ENCODE data around the gene PDE2A.

The PDE2A gene

DNA sequence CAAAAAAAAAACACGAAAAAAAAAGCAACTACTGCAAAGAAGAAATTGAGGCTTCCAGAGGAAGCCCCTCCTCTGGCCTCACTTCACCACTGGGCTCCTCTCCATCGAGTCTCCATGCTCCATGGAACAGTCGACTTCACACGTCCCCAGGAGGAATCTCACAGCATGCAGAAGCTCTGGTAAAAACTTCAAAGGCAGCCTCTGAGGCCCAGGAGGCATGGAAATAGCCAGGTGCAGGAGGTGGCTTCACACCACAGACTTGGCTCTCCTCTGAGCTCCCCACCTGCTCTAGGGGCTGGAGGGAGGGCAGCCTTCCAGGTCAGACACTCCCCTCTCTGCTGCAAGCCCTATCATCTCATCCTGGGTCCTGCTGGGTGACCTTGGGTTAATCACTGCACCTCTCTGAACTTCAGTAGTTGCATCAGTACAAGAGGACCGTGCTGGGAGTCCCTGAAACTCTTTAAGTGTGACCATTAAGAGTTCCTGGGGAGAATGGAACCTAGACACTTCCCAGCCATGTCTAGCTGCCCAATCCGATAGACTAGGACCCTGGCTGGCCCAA lies 8.2 kb downstream of the PDE2A start:
- no peak overlapping the region for H3K4me3 ChIP-seq (replicated peaks in 1 of 2; ENCODE audit: low read depth in 2 of 2, low read length in 2 of 2)
- DNase-seq (ENCODE audit: low read depth in 2 of 2) = no peak
- TF ChIP-seq, protein P1, sequence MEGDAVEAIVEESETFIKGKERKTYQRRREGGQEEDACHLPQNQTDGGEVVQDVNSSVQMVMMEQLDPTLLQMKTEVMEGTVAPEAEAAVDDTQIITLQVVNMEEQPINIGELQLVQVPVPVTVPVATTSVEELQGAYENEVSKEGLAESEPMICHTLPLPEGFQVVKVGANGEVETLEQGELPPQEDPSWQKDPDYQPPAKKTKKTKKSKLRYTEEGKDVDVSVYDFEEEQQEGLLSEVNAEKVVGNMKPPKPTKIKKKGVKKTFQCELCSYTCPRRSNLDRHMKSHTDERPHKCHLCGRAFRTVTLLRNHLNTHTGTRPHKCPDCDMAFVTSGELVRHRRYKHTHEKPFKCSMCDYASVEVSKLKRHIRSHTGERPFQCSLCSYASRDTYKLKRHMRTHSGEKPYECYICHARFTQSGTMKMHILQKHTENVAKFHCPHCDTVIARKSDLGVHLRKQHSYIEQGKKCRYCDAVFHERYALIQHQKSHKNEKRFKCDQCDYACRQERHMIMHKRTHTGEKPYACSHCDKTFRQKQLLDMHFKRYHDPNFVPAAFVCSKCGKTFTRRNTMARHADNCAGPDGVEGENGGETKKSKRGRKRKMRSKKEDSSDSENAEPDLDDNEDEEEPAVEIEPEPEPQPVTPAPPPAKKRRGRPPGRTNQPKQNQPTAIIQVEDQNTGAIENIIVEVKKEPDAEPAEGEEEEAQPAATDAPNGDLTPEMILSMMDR (IDR thresholded peaks at IDR 0.05; ENCODE audit: low read depth, low read length) = no peak

DNA sequence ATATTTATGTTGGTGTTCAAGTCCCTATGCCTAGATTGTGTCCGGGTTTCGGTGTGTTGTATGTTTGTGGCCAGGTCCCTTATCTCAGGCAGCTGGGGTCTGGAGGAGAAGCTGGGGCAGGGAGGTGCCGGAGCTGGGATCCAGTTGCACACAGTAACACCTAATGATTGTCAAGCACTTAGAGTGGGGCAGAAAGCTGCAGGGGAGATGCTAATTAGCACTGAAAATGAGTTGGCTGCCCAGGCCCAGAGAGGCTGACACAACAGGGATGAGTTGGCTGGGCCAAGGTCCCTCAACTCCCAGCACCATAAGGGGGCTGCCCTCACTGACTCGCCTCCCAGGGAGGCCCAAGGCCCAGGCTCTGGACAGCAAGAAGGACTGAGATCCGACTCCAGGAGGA lies 12.2 kb downstream of the PDE2A start:
- TF ChIP-seq, protein P1 (IDR thresholded peaks at IDR 0.05; ENCODE audit: low read depth, low read length) = no peak
- DNase-seq (ENCODE audit: low read depth in 2 of 2) = no peak
- H3K4me3 ChIP-seq (replicated peaks in 1 of 2; ENCODE audit: low read depth in 2 of 2, low read length in 2 of 2) = no peak overlapping the region

DNA sequence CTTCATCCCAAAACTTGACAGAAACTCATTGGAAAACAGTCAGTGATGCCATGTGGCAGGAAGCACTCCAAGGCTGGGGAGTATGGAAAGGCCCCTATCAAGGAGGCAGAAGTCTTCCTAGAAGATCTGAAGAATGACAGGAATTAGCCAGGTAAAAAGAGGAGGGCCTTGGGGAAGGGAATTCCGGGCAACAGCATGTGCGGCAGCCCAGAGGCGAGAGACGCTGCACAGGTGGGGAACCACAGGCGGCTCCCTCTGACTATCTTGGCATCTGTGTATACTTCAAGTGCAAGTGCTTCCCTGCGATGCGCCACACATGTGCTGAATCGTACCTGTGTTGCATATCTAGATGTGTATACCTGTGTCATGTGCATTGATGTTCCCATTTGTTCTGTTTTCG lies 12.7 kb downstream of the PDE2A start:
- no peak for DNase-seq (ENCODE audit: low read depth in 2 of 2)
- TF ChIP-seq, protein P1 (IDR thresholded peaks at IDR 0.05; ENCODE audit: low read depth, low read length) = no peak
- H3K4me3 ChIP-seq (replicated peaks in 1 of 2; ENCODE audit: low read depth in 2 of 2, low read length in 2 of 2) = no peak overlapping the region

DNA sequence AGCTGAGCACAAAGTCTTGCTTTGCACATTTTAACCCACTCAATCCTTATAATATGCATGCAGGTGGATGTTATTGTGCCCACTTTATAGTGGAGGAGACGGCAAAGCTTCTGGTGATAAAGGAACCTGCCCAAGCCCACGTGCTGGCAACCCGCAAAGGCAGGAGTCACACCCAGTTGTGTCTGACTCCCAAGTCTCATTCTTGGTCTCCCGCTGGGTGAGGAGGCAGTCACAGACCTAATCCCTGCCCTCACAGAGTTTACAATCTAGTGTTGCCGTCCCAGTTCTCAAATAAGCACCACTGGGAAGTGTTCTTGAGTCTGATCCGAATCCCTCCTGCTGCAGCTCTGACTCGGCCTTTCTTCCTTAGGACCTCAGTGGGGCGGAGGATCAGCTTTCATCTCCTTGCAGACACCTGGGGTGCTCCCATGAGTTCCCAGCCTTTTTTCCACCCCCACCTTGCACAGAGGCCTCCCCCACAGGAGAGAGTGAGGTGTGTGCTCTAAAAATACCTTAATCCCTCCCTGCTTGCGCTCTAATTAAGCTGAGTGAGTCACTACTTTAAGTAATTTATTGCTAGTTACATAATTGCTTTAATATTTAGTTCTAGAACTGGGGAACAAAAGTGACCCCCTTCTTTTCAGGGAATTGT lies 15.1 kb downstream of the PDE2A start:
- TF ChIP-seq, protein P1 (IDR thresholded peaks at IDR 0.05; ENCODE audit: low read depth, low read length) = no peak
- DNase-seq (ENCODE audit: low read depth in 2 of 2) = no peak

DNA sequence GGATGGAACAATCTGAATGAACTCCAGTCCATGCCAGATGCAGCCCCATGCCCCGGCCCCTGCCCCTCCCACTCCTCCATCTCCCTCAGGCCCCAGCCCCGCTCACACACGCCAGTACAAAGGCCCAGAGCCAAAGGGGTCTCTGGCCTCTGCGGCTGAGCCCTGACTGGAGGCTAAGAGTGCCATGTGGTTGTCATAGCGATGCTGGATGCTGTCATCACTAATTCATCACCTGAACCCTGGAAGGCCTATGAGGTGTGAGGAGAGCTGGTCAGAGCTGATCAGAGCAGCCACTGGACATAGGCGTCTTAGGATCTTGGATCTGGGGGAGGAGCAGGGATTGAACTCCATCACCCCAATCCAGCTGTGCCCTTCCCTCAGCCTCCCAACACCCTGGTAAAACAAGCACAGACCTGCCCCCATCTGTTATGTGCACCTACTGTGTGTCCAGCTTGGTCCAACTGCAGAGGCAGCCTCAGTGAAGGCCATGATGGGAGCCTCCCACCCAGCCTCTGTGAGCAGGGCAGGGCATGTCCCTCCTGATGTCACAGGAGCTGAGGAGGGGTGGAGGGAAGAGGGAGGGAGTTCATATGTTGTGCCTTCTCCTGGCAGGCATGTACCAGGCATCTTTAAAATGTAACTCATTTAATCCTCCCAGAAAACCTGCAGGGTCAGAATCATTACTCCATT lies 16.7 kb downstream of the PDE2A start:
- H3K4me3 ChIP-seq (replicated peaks in 1 of 2; ENCODE audit: low read depth in 2 of 2, low read length in 2 of 2) = no peak overlapping the region
- TF ChIP-seq, protein P1 (IDR thresholded peaks at IDR 0.05; ENCODE audit: low read depth, low read length) = no peak
- DNase-seq (ENCODE audit: low read depth in 2 of 2) = no peak

More for the DNA sequence above, 15.1 kb downstream of the PDE2A start:
- H3K4me3 ChIP-seq (replicated peaks in 1 of 2; ENCODE audit: low read depth in 2 of 2, low read length in 2 of 2) = no peak overlapping the region

DNA sequence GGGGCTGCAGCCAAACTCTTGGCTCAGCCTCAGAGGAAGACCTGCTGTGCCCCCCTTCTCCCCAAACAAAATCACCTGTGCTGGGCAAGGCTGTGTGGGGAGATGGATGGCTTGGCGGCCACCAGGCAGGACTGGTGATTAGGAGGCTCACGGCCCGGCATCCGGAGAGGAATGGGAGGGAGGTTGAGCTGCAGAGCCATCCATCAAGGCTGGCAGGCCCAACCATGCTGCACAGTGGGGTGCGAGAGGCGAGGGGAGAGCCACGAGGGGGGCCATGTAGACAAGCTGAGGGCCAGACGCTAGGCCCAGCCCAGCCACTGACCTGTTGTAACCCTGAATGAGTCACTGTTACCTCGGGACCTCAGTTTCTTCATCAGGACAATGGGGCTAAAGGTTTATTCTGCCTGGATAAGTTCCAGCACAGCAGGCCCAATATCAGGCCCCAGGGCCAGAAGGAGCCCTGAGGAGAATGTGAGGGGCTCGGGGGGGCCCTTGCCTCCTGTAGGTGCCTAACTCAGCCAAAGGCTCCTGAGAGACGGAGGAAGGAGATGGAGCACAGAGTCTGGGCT lies 18.2 kb downstream of the PDE2A start:
- no peak overlapping the region for H3K4me3 ChIP-seq (replicated peaks in 1 of 2; ENCODE audit: low read depth in 2 of 2, low read length in 2 of 2)
- DNase-seq (ENCODE audit: low read depth in 2 of 2) = no peak
- TF ChIP-seq, protein P1 (IDR thresholded peaks at IDR 0.05; ENCODE audit: low read depth, low read length) = no peak

Measured in cardiac fibroblast (primary cell).